ENCODE data around the gene GCH1.

DNA sequence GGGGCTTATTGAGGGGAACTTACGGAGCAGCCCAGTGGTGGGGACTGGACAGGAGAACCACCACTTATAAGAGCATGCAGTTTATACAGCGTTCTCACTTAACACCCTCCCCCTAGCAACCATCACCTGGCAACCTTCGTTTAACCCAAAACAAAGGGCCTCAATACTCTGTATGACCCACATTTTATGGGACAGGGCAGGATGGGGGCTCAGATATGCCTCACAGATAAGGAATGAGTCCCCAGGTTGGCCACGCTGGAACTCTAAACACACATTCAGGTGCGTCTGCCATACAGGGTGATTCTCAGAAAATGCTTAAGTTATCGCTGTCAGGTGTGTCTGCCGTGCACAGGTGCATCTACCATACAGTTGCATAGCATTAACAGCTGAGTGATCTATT lies 99.2 kb downstream of the GCH1 start:
- TF ChIP-seq POLR2A (IDR thresholded peaks at IDR 0.05; ENCODE audit: low read length) = no peak
- TF ChIP-seq, protein P1, sequence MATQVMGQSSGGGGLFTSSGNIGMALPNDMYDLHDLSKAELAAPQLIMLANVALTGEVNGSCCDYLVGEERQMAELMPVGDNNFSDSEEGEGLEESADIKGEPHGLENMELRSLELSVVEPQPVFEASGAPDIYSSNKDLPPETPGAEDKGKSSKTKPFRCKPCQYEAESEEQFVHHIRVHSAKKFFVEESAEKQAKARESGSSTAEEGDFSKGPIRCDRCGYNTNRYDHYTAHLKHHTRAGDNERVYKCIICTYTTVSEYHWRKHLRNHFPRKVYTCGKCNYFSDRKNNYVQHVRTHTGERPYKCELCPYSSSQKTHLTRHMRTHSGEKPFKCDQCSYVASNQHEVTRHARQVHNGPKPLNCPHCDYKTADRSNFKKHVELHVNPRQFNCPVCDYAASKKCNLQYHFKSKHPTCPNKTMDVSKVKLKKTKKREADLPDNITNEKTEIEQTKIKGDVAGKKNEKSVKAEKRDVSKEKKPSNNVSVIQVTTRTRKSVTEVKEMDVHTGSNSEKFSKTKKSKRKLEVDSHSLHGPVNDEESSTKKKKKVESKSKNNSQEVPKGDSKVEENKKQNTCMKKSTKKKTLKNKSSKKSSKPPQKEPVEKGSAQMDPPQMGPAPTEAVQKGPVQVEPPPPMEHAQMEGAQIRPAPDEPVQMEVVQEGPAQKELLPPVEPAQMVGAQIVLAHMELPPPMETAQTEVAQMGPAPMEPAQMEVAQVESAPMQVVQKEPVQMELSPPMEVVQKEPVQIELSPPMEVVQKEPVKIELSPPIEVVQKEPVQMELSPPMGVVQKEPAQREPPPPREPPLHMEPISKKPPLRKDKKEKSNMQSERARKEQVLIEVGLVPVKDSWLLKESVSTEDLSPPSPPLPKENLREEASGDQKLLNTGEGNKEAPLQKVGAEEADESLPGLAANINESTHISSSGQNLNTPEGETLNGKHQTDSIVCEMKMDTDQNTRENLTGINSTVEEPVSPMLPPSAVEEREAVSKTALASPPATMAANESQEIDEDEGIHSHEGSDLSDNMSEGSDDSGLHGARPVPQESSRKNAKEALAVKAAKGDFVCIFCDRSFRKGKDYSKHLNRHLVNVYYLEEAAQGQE (IDR thresholded peaks at IDR 0.05) = no peak
- TF ChIP-seq, protein P2, sequence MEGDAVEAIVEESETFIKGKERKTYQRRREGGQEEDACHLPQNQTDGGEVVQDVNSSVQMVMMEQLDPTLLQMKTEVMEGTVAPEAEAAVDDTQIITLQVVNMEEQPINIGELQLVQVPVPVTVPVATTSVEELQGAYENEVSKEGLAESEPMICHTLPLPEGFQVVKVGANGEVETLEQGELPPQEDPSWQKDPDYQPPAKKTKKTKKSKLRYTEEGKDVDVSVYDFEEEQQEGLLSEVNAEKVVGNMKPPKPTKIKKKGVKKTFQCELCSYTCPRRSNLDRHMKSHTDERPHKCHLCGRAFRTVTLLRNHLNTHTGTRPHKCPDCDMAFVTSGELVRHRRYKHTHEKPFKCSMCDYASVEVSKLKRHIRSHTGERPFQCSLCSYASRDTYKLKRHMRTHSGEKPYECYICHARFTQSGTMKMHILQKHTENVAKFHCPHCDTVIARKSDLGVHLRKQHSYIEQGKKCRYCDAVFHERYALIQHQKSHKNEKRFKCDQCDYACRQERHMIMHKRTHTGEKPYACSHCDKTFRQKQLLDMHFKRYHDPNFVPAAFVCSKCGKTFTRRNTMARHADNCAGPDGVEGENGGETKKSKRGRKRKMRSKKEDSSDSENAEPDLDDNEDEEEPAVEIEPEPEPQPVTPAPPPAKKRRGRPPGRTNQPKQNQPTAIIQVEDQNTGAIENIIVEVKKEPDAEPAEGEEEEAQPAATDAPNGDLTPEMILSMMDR (IDR thresholded peaks at IDR 0.05) = no peak
- TF ChIP-seq HDAC2 (IDR thresholded peaks at IDR 0.05) = no peak
- TF ChIP-seq EP300 (IDR thresholded peaks at IDR 0.05) = no peak

Data from A549 (cell line).